GM18907 (cell line): ENCODE measurements around the gene PDE6B.
A peak's percentile ranks its signal among the peaks of the same experiment; 100 is the strongest.
"Not testable (repeated sequence)": the region's sequence is repeated elsewhere in the genome, so short reads cannot be mapped to it uniquely, and the experiment has no call there.

Experiments used
- ATAC-seq: cut with Tn5 transposase; IDR thresholded peaks from one replicate; pipeline ENCODE4 v1.9.1; 2021; ENCODE audit warnings: mild to moderate bottlenecking, moderate library complexity; ENCODE audit not compliant: unreplicated experiment

Gene PDE6B

GRCh38 chr4:667545-667925 lies 42.2 kb downstream of the PDE6B start:
- ATAC-seq, result no peak

GRCh38 chr4:668219-668618 lies 42.8 kb downstream of the PDE6B start:
- not testable (repeated sequence) for ATAC-seq

- not testable (repeated sequence) for ATAC-seq
These were observed 44.6 kb downstream of the PDE6B start for GRCh38 chr4:669806-670559.

- ATAC-seq, result no peak
These were observed 46.4 kb downstream of the PDE6B start for GRCh38 chr4:671769-672168.

GRCh38 chr4:673349-674091 lies 48.1 kb downstream of the PDE6B start:
- no peak for ATAC-seq

- peak; percentile 79 for ATAC-seq
These were observed 49.0 kb downstream of the PDE6B start, which contains the start of the genes ATP5ME and MYL5 for GRCh38 chr4:674172-675035. TSS of gene ATP5ME (minus strand) at chr4:674276. CDS start at chr4:674247, 29 bp downstream. TSS of gene MYL5 (plus strand) at chr4:674542. CDS start at chr4:678027, 3,485 bp downstream.

GRCh38 chr4:675036-675882 lies 49.9 kb downstream of the PDE6B start:
- peak; percentile 6 for ATAC-seq

- peak; percentile 34 for ATAC-seq
These were observed 50.9 kb downstream of the PDE6B start for GRCh38 chr4:675980-676870.

GRCh38 chr4:676871-677235 lies 51.5 kb downstream of the PDE6B start:
- ATAC-seq, result no peak

GRCh38 chr4:677431-678293 lies 52.3 kb downstream of the PDE6B start:
- ATAC-seq, result no peak

- no peak for ATAC-seq
These were observed 53.1 kb downstream of the PDE6B start for GRCh38 chr4:678331-679103.

GRCh38 chr4:679104-679481 lies 53.7 kb downstream of the PDE6B start:
- no peak for ATAC-seq

GRCh38 chr4:679629-680028 lies 54.3 kb downstream of the PDE6B start:
- no peak for ATAC-seq

- ATAC-seq, result no peak
These were observed 54.7 kb downstream of the PDE6B start for GRCh38 chr4:680091-680490.

GRCh38 chr4:680551-680927 lies 55.2 kb downstream of the PDE6B start:
- peak; percentile 9 for ATAC-seq

- peak; percentile 40 for ATAC-seq
These were observed 55.7 kb downstream of the PDE6B start for GRCh38 chr4:680928-681645.
